OCI-M2 (cell line): Measurements from ENCODE around the gene LPAR1.
"Not testable (repeated sequence)": the region's sequence is repeated elsewhere in the genome, so short reads cannot be mapped to it uniquely, and the experiment has no call there.

Experiments used
- DNase-seq: peaks from one replicate; lab custom pipeline; 2025; ENCODE audit not compliant: unreplicated experiment; lab: John Stamatoyannopoulos, UW

Gene LPAR1

GRCh38 chr9:110828264-110828663 is 210.0 kb downstream of the LPAR1 start:
- DNase-seq: no peak

GRCh38 chr9:110826400-110826799 is 211.9 kb downstream of the LPAR1 start:
- not testable (repeated sequence) for DNase-seq

DNA sequence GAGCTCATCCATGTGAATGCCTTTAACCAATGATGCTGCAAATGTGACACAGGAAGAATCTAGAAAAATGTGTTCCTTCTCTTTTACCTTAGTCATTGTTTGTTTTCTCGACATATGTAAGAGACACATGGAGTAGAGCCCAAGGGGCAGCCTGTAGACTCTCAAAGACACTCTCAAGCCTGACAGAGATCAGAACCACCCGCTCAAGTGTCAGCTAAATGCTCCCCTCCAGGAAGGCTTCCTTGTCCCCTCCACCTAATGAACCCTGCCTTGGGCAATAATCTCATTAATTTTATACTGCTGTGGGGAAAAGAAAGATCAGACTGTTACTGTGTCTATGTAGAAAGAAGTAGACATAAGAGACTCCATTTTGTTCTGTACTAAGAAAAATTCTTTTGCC is 212.3 kb downstream of the LPAR1 start:
- no peak for DNase-seq

DNA sequence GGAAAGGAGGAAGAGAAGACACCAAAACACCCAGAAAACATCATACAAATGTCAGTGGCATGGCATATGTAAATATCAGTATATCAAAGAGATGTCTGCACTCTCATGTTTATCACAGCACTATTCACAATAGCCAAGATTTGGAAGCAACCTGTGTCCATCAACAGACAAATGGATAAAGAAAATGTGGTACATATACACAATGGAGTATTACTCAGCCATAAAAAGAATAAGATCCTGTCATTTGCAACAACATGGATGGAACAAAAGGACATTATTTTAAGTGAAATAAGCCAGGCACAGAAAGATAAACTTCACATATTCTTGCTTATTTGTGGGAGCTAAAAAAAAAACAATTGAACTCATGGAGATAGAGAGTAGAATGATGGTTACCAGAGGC is 213.1 kb downstream of the LPAR1 start:
- DNase-seq: not testable (repeated sequence)
